Stimulated activated CD8-positive, alpha-beta memory T cell treated with anti-CD3 and anti-CD28 coated beads, Interleukin-4, amount 100 ng/mL, for 4 hours (primary cell): ENCODE data around the gene SCEL.
"Not testable (repeated sequence)": the region's sequence is repeated elsewhere in the genome, so short reads cannot be mapped to it uniquely, and the experiment has no call there.

ENCODE experiments used
- DNase-seq, 2 donors: peaks; one replicate each; pipeline ENCODE4 v3.0.0-alpha.2; 2020; ENCODE audit warnings: low read depth in 2 of 2, low spot score in 1 of 2

The SCEL gene, protein sequence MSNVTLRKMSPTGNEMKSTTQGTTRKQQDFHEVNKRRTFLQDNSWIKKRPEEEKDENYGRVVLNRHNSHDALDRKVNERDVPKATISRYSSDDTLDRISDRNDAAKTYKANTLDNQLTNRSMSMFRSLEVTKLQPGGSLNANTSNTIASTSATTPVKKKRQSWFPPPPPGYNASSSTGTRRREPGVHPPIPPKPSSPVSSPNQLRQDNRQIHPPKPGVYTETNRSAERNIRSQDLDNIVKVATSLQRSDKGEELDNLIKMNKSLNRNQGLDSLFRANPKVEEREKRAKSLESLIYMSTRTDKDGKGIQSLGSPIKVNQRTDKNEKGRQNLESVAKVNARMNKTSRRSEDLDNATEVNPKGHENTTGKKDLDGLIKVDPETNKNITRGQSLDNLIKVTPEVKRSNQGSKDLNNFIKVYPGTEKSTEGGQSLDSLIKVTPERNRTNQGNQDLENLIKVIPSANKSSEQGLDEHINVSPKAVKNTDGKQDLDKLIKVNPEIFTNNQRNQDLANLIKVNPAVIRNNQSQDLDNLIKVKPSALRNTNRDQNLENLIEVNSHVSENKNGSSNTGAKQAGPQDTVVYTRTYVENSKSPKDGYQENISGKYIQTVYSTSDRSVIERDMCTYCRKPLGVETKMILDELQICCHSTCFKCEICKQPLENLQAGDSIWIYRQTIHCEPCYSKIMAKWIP

DNA sequence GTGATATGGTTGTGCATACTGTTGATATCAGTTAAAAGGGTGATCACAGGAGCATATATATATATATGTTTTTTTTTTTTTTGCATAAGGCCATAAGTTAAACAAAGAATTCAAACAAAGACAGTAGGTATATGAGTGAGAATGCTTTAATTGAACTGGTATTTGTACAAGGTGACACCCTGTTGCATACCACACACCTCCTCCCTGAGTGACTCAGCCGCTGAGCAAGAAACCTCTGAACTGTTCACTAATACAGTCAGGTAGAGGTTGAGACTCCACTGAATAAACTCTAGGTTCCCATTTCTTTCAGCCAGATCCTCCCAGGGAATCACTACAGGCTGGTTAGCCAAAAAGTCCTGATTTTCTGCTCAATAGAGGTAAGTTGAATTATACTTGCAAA lies at the start of gene SCEL:
Gene SCEL, plus strand, starts transcription at position 259 of the 400 bp plus-strand sequence. CDS start 20,170 bp downstream, outside the sequence.
- DNase-seq = no peak

DNA sequence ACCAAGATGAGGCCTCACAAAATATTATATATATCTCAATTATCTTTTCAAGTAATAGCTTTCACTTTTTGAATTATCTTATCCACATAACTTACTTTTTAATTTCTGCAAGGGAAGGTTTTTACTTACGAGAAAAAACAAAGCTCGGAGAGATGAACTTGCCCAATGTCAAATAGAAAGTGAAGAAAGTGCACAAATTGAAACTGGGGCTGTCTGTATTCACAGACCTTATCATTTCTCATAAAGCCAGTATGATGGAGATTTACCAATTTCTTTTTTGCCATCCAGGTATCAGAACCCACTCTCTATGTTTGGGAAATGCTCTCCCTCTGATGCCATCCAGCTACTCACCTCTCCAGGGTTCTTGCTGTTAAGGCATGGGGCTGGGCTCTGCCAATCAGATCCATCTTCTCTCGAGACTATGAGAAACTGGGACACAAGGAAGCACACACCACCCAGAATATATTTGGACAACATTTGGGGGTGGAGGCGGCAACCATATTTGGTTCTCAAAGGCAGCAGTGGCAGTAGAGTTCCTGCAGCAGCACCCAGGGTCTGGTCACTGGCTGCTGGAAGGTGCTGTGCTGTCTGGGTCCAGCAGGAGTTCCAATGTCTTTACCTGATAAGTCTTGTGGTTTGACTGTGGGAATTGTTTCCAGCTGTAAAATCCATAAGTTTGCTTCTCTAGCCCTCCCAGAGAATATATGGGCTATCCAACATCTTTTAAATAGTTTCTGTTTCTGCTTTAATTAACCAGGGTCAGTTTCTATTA lies 45.8 kb upstream of the SCEL start:
- DNase-seq = no peak

DNA sequence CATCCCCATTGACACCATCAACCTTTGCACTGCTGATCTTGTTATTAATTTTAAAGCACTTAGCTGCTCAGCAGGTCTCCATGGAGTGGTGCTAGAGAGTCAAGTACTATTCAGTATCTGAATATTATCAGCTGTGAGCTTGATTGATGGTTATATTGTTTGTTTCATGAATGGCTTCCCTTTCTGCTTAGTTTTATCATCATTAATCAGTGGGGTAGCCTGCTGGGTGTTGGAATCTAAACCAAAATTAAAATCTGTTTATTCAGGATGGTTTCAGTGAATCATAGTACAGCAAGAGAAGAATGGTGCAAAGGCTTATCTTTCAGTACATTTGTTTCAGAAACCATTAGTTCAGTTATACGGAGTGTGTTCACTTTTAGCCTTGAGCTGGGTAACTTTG lies 42.5 kb upstream of the SCEL start:
- no peak for DNase-seq

DNA sequence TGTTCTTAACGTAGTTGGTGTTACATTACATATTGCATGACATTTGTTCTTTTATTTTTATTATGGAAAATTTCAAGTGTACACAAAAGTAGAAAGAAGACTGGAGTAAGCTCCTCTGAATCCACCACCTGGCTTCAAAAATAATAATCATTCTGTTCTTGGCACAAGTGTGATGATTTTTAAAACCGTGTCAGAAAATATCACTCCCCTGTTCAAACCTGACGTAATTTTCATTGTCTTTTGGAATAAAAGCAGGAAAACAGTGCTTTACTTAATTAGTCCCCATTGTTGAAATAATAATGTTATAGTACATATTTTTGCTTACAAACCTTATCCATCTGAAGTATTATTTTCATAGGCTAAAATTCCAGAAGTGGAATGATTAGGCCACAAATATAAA lies 41.3 kb upstream of the SCEL start:
- DNase-seq = no peak

DNA sequence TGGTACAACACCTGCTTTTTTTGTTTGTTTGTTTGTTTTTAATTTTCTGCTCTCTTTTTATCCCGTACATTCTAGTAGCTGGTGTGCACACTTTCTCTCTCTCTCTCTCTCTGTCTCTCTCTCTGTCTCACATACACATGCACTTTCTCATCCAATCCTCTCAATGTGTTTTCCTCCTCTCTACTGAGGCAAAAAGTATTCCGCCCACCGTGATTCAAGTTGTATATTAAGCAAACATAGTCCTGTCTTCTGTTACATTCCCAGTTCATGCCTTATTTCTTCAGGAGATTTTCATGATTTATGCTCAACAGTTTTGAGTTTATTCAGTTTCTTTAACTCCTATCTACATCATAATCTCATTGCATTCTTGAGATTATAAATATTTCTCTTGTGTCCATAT lies 38.2 kb upstream of the SCEL start:
- no peak for DNase-seq

DNA sequence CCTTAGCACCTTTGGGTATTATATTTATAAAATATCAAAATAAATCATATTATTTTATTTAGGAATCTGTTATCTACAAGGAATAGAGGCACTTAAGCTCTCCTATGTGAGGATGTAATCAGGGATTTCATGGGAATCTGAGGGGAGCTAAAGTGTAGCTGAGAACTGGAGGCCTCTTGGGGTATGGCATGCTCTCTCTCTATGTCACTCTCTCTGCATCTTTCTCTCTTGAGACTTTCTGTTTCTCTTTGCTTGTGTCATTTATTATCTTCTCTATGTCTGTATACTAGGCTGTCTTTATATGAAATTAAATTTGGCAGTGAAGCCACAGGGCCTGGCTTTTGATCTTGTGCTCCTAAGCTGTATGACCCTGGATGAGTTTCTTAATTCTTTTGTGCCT lies 37.7 kb upstream of the SCEL start:
- no peak for DNase-seq

DNA sequence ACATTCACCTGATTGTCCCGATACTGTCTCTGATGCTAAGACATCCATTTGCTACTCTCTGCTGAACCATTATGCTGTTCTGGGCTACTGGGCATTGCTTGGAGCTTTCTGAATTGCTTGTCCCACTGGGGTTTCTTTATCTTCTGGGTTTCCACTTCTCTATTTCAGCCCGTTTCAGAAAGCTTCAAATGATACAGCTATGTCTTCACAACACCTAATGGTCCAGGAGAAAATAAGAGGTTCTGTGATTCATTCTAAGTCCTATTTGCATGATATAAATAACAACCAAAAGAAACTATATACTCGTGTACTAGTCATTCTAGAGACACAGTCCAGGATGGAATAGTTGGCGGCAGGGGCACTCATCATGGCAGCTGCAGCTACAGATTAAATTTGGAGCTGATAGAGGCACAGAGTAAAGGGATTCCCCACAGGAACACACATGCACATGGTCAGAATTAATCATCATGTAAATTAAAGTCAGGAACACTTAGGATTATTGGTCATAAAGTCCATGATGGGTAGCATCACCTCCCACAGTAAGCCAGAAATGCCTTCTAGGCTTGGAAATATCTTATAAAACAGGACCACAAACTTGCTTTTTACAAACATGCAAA lies 33.3 kb upstream of the SCEL start:
- DNase-seq = no peak

DNA sequence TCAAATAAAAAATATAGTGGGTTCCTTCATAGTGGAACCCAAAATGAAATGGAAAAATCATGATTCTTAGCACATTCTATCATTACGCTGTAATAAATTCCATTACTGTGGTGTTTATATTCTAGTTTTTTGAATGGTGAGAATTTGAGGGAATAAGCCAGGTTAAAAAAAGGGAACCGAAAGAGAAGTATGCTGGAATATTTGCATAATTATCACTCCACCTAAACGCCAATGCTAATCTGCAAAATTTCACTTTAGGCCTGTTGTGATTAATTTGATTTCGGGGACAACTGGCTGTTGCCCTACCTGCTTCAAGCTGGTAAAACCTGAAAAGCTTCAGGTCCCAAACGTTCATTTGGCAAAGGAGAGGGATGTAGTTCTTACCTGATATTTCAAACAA lies 32.1 kb upstream of the SCEL start:
- no peak for DNase-seq

DNA sequence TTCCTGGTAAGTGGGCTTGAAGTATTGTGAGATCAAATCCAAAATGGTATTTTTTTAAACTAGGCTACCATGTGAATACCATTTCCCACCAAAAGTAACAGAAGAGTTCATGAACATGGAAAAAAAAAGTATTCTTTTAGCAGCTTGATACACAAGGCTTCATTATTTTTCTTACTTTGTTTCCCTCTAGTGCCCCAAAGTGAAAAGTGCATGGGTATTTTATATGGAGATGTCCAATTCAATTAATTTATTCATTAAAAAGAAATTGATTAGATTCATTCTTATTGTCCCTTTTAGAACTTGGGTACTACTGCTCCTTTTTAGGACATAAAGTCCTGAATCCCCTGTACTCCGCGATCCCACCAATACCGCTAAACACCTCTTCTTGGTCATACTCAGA lies 28.6 kb upstream of the SCEL start:
- no peak for DNase-seq

DNA sequence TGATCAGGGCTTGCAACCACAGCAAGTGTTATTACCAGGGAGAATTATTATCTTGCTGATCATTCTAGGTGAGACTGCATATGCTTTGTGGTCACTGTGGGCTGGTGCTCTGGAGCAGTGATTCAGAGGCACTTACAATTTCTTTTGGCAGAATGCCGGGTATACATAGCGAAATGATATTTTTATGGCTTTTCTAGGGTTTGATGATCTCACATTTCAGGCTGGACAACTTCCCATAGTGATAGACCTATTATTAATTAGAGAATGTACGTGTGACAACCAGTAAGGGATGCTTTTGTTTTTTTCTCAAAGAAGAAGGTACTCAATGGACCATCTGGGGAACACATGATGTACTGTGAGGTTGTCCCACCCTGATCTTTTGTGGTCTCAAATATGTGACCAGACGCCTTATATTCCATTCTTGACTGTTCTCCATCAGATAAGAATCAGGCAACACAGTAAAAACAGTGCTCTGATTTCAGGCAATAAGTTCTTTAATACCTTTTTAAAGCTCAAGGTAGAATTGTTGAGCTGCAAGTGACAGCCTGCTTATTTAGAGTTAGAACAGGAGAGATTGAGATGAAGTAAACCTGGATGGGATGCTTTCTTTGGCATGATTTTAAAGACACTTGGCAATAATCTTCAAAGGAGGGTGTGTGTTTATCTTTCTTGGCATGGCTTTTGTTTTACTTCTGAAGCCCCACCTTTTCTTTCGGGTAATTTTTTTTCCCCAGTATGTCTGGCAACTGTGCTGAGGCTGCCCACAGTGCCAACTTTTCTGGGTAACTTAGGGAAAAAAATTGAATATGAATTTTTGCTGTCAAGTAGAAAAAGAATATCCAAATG lies 27.4 kb upstream of the SCEL start:
- DNase-seq = no peak

DNA sequence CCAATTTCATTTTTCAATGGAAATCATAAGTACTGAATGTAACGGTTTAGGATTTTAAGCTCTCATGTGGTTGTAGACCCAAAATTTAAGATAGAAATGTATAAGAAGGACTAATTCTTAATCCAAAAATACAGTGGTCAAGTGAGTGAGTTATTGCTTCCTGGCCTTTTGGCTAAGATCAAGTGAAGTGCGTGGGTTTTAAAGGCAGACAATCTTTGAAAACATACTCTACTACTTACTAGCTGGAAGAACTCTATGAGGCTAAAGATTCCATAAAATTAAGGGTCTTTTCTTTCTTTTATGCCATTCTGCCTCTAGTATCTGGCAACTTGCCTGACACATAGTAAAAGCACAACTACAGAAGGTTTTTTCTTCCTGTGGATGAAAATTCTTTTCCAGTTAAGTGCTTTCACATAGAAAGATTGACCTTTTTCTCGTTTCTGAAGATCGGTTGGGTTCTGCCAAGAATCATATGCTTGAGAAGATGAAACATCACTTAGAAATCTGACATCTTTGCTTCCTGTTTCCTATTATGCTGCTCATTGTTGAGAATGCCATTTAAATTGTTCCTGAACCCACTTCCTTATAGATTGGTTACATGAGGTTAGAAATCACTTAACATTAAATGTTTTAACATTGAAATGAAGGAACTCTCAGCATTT lies 26.4 kb upstream of the SCEL start:
- DNase-seq = no peak

DNA sequence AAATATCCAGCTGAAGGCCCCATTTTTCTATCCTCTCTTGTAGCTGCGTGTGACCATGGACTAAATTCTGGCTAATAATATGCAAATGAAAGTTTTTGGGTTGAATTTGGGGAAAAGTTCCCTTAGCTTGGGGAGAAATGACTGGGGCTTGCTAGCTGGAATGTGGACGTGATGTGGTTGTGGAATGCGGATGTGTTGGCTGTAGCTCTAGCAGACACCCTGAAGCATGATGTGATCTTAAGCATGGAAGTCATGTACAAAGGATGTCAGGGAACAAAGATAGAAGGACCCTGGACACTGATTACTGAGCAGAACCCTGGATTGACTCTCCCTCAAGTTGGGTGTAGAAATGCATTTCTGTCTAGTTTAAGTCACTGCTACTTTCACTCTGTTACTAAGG lies 25.4 kb upstream of the SCEL start:
- no peak for DNase-seq

DNA sequence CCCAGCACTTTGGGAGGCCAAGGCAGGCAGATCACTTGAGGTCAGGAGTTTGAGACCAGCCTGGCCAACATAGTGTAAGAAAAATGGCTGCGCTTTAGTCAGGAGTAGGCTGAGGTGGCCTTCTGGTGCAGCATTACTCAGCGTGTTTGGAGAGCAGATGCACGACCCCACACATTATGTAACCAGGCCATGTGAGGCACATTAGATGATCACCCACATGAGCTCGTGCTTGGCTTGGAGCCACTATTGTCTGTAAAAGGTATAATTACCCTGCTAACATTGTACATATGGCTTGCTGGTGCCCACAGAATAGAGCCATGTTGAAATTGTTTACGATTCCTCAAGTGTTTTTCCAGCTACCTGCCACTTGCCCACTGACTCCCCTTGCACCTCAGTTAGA lies 24.0 kb upstream of the SCEL start:
- DNase-seq = no peak

DNA sequence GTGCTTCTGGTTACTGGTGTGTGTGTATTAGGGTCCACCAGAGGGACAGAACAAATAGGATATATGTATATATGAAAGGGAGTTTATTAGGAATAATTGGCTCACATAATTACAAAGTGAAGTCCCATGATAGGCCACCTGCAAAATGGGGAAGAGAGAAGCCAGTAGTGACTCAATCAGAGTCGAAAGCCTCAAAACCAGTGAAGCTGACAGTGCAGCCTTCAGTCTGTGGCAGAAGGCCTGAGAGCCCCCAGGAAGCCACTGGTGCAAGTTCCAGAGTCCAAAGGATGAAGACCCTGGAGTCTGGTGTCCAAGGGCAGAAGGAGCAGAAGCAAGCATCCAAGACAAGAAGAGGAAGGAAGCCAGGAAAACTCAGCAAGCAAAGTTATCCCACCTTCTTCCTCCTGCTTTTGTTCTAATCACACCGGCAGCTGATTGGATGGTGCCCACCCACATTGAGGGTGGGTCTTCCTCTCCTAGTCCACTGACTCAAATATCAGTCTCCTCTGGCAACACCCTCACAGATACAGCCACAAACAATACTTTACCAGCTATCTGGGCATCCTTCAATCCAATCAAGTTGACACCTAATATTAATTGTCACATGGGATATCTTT lies 21.7 kb upstream of the SCEL start:
- no peak for DNase-seq

DNA sequence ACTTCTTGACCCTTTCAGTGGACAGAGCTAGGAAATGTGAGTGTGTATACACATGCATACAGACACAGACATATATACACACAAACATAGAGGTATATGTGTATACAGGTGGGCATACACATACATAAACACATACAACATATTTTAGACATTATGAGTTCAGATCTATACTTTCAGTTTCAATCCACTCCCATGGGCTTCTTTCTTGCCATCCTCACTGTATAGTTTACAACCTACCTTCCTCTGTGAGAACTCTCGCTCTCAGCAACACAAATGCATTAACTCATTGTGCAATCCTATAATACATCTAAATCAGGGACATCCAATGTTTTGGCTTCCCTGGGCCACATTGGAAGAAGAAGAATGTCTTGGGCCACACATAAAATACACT lies 21.2 kb upstream of the SCEL start:
- DNase-seq = no peak

DNA sequence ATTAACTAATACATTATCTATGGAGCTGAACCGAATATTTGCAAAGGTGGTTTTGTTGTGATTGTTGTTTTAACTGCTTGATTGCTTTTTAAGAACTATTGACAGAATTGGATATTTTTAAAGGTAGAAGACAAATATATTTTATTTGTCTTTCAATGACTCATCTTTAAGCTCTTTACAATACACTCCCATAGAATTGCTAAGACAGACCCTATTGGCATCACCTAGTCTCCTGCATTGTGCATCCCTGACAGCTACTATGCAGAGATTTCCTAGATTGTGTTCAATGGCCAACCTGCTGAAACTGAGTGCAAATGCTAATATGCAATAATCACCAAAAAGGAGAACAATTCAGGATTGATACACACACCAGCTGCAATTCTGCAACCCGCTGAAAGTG lies 19.7 kb upstream of the SCEL start:
- no peak for DNase-seq

DNA sequence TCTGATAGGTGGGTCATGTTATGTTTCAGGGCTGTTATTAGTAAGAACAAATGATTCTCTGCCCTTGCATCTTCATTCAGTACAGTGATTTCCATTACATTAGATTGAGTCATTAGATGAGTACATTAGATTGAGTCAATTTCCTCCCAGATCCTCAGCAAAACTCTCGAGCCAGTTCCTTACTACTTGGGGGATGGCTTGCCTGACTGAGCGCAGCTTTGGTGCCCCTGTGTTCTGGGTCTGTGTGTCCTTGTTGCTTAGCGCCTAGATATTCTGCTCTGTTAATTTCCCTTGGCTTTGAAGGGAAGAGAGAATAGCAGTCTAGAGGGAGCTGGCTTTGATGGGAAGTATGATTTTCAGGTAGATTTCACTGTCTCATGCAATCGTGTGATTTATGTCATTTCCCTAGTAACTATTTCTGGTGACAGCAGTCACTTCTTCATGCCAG lies 19.1 kb upstream of the SCEL start:
- DNase-seq = no peak

DNA sequence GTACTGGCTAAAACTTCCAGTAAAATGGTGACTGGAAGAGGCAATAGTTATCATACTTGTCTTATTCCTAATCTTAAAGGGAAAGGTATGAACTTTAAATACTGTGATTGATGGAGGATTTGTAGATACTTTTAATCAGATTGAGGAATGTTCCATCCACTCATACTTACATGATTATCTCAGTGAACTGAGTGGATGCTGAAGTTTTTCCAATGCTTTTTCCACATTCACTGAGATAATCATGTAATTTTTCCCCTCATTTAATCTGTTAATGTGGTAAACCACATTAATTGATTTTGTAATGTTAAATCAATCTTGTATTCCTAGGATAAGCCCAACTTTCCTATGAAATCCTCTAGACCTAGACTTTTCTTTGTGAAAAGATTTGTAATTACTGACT lies 17.2 kb upstream of the SCEL start:
- DNase-seq = no peak

DNA sequence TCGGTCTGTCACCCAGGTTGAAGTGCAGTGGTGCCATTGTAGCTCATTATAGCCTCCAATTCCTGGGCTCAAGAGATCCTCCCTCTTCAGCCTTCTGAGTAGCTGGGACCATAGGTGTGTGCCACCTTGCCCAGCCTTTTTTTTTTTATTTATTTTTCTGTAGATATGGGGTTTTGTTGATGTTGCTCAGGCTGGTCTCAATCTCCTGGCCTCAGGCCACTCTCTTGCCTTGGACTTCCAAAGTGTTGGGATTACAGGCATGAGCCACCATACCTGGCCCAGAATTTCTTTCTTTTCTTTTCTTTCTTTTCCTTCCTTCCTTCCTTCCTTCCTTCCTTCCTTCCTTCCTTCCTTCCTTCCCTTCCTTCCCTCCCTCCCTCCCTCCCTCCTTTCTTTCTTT lies 16.1 kb upstream of the SCEL start:
- not testable (repeated sequence) for DNase-seq

DNA sequence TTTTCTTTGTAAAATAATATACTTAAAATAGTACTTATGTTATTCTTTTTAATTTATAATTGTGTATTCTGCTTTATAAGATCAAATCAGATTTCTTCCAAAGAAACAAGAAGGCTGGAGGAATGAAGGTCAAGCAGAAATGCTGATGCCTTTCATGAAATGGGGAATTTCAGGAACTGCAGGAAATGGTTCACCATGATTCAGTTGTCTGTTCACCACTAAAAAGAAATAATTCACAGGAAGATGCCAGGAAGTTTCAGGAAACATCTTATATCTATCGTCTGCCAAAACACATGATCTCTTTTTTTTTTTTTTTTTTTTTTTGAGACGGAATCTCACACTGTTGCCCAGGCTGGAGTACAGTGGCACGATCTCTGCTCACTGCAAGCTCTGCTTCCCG lies 15.7 kb upstream of the SCEL start:
- no peak for DNase-seq
